OCI-LY7 (cell line): ENCODE data around the gene SPRR1B. TPM values are rescaled to one million over a fixed set of nuclear protein-coding genes. Genes with fewer than 3 reads are reported as not detected.

Experiments used
- BruUV-seq: library from RNA; stranded (reverse); fragments of 400-500 nt; replicated peaks from 2 replicates; lab custom pipeline; 2021; lab: Mats Ljungman, UMichigan
- CTCF ChIA-PET: fragments of 300-600 bp; sonication (Branson Sonifier 250); formaldehyde crosslinking; loops from one replicate; lab custom pipeline; 2022; ENCODE audit warnings: antibody characterized with exemption; ENCODE audit not compliant: unreplicated experiment; lab: Charles Lee
- POLR2A ChIA-PET: fragments of 300-600 bp; sonication (Branson Sonifier 250); formaldehyde crosslinking; loops from one replicate; lab custom pipeline; 2022; ENCODE audit warnings: antibody characterized with exemption; lab: Charles Lee
- DNase-seq: peaks from one replicate; pipeline ENCODE4 v3.0.0-alpha.2; 2015; ENCODE audit warnings: low spot score
- H2AFZ ChIP-seq: fragments of 200-600 bp; sonication (generic), shearing (Covaris generic); 2 replicates; pipeline ENCODE4 v1.6.1; 2014; ENCODE audit warnings: mild to moderate bottlenecking, antibody characterized with exemption, low read length, moderate library complexity
- H3K27ac ChIP-seq: fragments of 200-600 bp; sonication (generic); 2 replicates; pipeline ENCODE4 v1.5.1; 2014; ENCODE audit warnings: mixed run types, low read depth, mild to moderate bottlenecking, moderate library complexity, low read length, inconsistent platforms; ENCODE audit not compliant: poor library complexity, severe bottlenecking
- H3K36me3 ChIP-seq: fragments of 200-600 bp; sonication (generic); 2 replicates; pipeline ENCODE4 v1.6.1; 2014; ENCODE audit warnings: mild to moderate bottlenecking, antibody characterized with exemption, low read length, moderate library complexity, mixed read lengths; ENCODE audit not compliant: insufficient read depth
- H3K4me1 ChIP-seq: fragments of 200-600 bp; sonication (generic); 2 replicates; pipeline ENCODE4 v1.5.1; 2014; ENCODE audit warnings: mild to moderate bottlenecking, low read length; ENCODE audit not compliant: insufficient read depth, poor library complexity, severe bottlenecking
- H3K4me2 ChIP-seq: fragments of 200-600 bp; sonication (generic); 2 replicates; pipeline ENCODE4 v1.6.1; 2014; ENCODE audit warnings: mild to moderate bottlenecking, low read length
- H3K4me3 ChIP-seq: fragments of 200-600 bp; sonication (generic); 2 replicates; pipeline ENCODE4 v1.5.1; 2014; ENCODE audit warnings: mild to moderate bottlenecking, low read depth, low read length; ENCODE audit not compliant: poor library complexity, severe bottlenecking
- H3K79me2 ChIP-seq: fragments of 200-600 bp; sonication (generic); 2 replicates; pipeline ENCODE4 v1.6.1; 2016; ENCODE audit warnings: low read depth, mild to moderate bottlenecking, low read length, moderate library complexity, mixed read lengths; ENCODE audit not compliant: insufficient read depth
- H3K9me2 ChIP-seq: fragments of 200-600 bp; sonication (generic); 2 replicates; pipeline ENCODE4 v1.6.1; 2016; ENCODE audit warnings: mild to moderate bottlenecking, low read length, mixed read lengths; ENCODE audit not compliant: insufficient read depth
- H3K9me3 ChIP-seq: fragments of 200-600 bp; sonication (generic); 2 replicates; pipeline ENCODE4 v1.6.1; 2014; ENCODE audit warnings: mild to moderate bottlenecking, mixed run types, low read length, mixed read lengths
- H4K20me1 ChIP-seq: fragments of 200-600 bp; sonication (generic); 2 replicates; pipeline ENCODE4 v1.6.1; 2014; ENCODE audit warnings: mild to moderate bottlenecking, antibody characterized with exemption, low read length, moderate library complexity, mixed read lengths; ENCODE audit not compliant: insufficient read depth
- CTCF ChIP-seq: fragments of 200-600 bp; sonication (generic); conservative IDR thresholded peaks from 2 replicates; pipeline ENCODE4 v1.5.1; 2014; ENCODE audit warnings: mild to moderate bottlenecking, antibody characterized with exemption, low read length, moderate library complexity, mixed read lengths
- EZH2phosphoT487 ChIP-seq: fragments of 200-600 bp; sonication (generic); IDR thresholded peaks from 2 replicates; pipeline ENCODE4 v1.6.1; 2018; ENCODE audit warnings: low read depth, borderline replicate concordance, mild to moderate bottlenecking, mixed run types, antibody characterized with exemption, low read length, moderate library complexity, mixed read lengths
- intact Hi-C: fragments of 100-400 bp; cut with micrococcal nuclease; formaldehyde crosslinking; loops from one replicate; pipeline ENCODE4 v1.10.0; 2022; ENCODE audit not compliant: unreplicated experiment
- total RNA-seq, 2 experiments: library from RNA; depleted of rRNA in 1 of 2; stranded (reverse); fragments of >200 nt in 1 of 2; shearing (Covaris generic) in 1 of 2; gene quantifications; 2 replicates each; pipeline ENCODE4 v1.2.3, GENCODE V29; 2014 to 2022

The SPRR1B gene
- total RNA-seq, 2 experiments from 2014 or later: not detected

- Histone ChIP-seq H2AFZ (no peak overlapping the region), H4K20me1 (no peaks in the 10 kb centered on the region), H3K4me3 (no peak overlapping the region), H3K9me2 (no peaks in the 10 kb centered on the region), H3K4me2 (no peak overlapping the region), H3K79me2 (no peaks in the 10 kb centered on the region), H3K36me3 (no peaks in the 10 kb centered on the region), H3K4me1 (no peaks in the 10 kb centered on the region), H3K27ac (no peak overlapping the region), H3K9me3 (no peaks in the 10 kb centered on the region)
- intact Hi-C loops: no loop called here
- no peak for DNase-seq
- POLR2A ChIA-PET: interaction anchor here (0.6 kb wide), 1 partner anchor 295 kb away, joined by 3 read pairs; no protein-coding TSS in a partner anchor
- TF ChIP-seq EZH2phosphoT487: no peak
- TF ChIP-seq CTCF: no peak
- CTCF ChIA-PET: no interaction called here
- no TSS peak for BruUV-seq
These were observed 35.2 kb upstream of the SPRR1B start for GRCh38 chr1:152995842-152996241.

- ChIA-PET CTCF (no interaction called here), POLR2A (interaction anchor here (0.7 kb wide), 1 partner anchor 890 kb away, joined by 3 read pairs; no protein-coding TSS in a partner anchor)
- H3K4me1 ChIP-seq: no peaks in the 10 kb centered on the region
- no peaks in the 10 kb centered on the region for H3K36me3 ChIP-seq
- TF ChIP-seq CTCF (no peak), EZH2phosphoT487 (no peak)
- H3K9me3 ChIP-seq: no peaks in the 10 kb centered on the region
- H2AFZ ChIP-seq: no peak overlapping the region
- H3K4me2 ChIP-seq: no peak overlapping the region
- H3K4me3 ChIP-seq: no peak overlapping the region
- BruUV-seq: no TSS peak
- no peaks in the 10 kb centered on the region for H3K79me2 ChIP-seq
- H3K27ac ChIP-seq: no peak overlapping the region
- no peaks in the 10 kb centered on the region for H4K20me1 ChIP-seq
- DNase-seq: no peak
- intact Hi-C loops: no loop called here
- no peaks in the 10 kb centered on the region for H3K9me2 ChIP-seq
These were observed 34.2 kb upstream of the SPRR1B start for GRCh38 chr1:152996633-152997400.

- Histone ChIP-seq H4K20me1 (no peaks in the 10 kb centered on the region), H3K4me1 (no peaks in the 10 kb centered on the region), H3K36me3 (no peaks in the 10 kb centered on the region), H3K79me2 (no peaks in the 10 kb centered on the region), H3K4me2 (no peak overlapping the region), H3K27ac (no peak overlapping the region), H3K9me3 (no peaks in the 10 kb centered on the region), H3K9me2 (no peaks in the 10 kb centered on the region), H2AFZ (no peak overlapping the region), H3K4me3 (no peak overlapping the region)
- no peak for DNase-seq
- no TSS peak for BruUV-seq
- TF ChIP-seq EZH2phosphoT487: no peak
- no peak for TF ChIP-seq CTCF
- ChIA-PET CTCF (no interaction called here), POLR2A (no interaction called here)
- intact Hi-C loops: no loop called here
These were observed 33.1 kb upstream of the SPRR1B start for GRCh38 chr1:152997901-152998300.
